Measurements from ENCODE around the gene PTPRD.

DNA sequence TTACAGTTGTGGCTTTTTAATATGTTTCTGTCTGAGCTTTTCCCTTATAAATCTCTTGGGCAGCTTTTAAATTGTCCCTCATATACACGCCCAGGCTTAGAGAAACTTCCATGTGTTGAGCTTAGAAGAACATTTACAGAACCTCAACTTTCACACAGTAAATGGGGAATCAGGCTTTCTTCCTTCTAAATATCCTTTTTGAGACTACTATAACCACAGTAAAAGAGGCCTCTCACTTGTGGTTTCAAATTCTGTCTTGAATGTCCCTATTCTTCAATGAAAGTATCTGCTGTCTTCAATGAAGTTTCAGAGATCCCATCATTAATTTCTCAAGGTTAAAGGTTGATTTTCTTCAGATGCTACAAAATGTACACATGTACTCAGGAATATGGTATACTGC lies 2224.7 kb downstream of the PTPRD start:
- TF ChIP-seq CTCF (IDR thresholded peaks at IDR 0.05) = no peak
- TF ChIP-seq POLR2A (IDR thresholded peaks at IDR 0.05) = no peak
